Right ventricle myocardium inferior (tissue), 1 donor: ENCODE results near the gene NUP107. TPM values are rescaled to one million over a fixed set of nuclear protein-coding genes. Genes with fewer than 3 reads are reported as not detected.

Experiments used
- ATAC-seq: fragments of 200-7000 bp; cut with Tn5 transposase; one replicate; pipeline ENCODE4 v1.9.1; 2020; ENCODE audit warnings: mild to moderate bottlenecking, moderate library complexity
- DNase-seq: peaks from one replicate; pipeline ENCODE4 v3.0.0; 2021; ENCODE audit errors: missing footprints
- intact Hi-C: fragments of 100-400 bp; cut with DNase I; formaldehyde crosslinking; loops from one replicate; pipeline ENCODE4 v1.11.0; 2022
- total RNA-seq: library from RNA; stranded (reverse); fragmentation: NEBNext Ultra II Directional; extraction: Animal tissue kit (Norgen Biotek cat#: 25700); gene quantifications from one replicate; pipeline ENCODE4 v1.2.1, GENCODE V29; 2021
- donor health status: DM: no; HTN: yes; CAD: no; lungs with severe emphysema.

The NUP107 gene
- total RNA-seq, 1 donor from 2014 or later, result 19.1 TPM

- ATAC-seq (no peak), DNase-seq (no peak)
- intact Hi-C loops, result no loop called here
Measured at GRCh38 chr12:68790081-68790951, 103.5 kb downstream of the NUP107 start.

- ATAC-seq, result no peak
Measured at GRCh38 chr12:68790952-68791234, 104.1 kb downstream of the NUP107 start.

GRCh38 chr12:68791897-68792481 is 105.2 kb downstream of the NUP107 start:
- intact Hi-C loops, result no loop called here
- DNase-seq (no peak), ATAC-seq (no peak)

More at GRCh38 chr12:68790952-68791234, 104.1 kb downstream of the NUP107 start:
- DNase-seq, result no peak
- intact Hi-C loops, result no loop called here

- peak; percentile 46 for ATAC-seq
- intact Hi-C loops, result no loop called here
- no peak for DNase-seq
Measured at GRCh38 chr12:68792952-68793351, 106.2 kb downstream of the NUP107 start.

- ATAC-seq, result no peak
- intact Hi-C loops, result no loop called here
- no peak for DNase-seq
Measured at GRCh38 chr12:68793436-68793835, 106.7 kb downstream of the NUP107 start.

GRCh38 chr12:68793975-68794652 is 107.3 kb downstream of the NUP107 start:
- intact Hi-C loops, result no loop called here
- no peak for DNase-seq
- no peak for ATAC-seq

GRCh38 chr12:68794653-68795251 is 108.0 kb downstream of the NUP107 start:
- intact Hi-C loops, result no loop called here
- ATAC-seq, result no peak
- DNase-seq, result no peak

Other genes with a start within 250 kb of the NUP107 start
- 51.8 TPM for gene RAP1B, start 76.1 kb upstream of the NUP107 start, total RNA-seq
- gene SLC35E3, start 59.2 kb downstream of the NUP107 start, total RNA-seq, result 4.2 TPM
- 37.3 TPM for gene MDM2, start 121.2 kb downstream of the NUP107 start, total RNA-seq
- 7.5 TPM for gene CPM, start 246.2 kb downstream of the NUP107 start, total RNA-seq